Sigmoid colon (tissue), 7 donors: ENCODE results near the gene AZIN2. TPM values are rescaled to one million over a fixed set of nuclear protein-coding genes. Genes with fewer than 3 reads are reported as not detected.

ENCODE experiments used
- DNase-seq: peaks from one replicate; pipeline ENCODE4 v3.0.0-alpha.2; 2019
- H3K27ac ChIP-seq, 4 donors: fragments of 200-600 bp; sonication (generic); one replicate each; pipeline ENCODE4 v1.5.1; 2016 to 2019; ENCODE audit warnings: mild to moderate bottlenecking in 1 of 4
- H3K27me3 ChIP-seq, 3 donors: fragments of 200-600 bp; sonication (generic); one replicate each; pipeline ENCODE4 v1.5.1; 2019; ENCODE audit warnings: mild to moderate bottlenecking in 1 of 3
- H3K36me3 ChIP-seq, 4 donors: fragments of 200-600 bp; sonication (generic); one replicate each; pipeline ENCODE4 v1.5.1; 2016 to 2019
- H3K4me1 ChIP-seq, 4 donors: fragments of 200-600 bp; sonication (generic); one replicate each; pipeline ENCODE4 v1.5.1; 2017 to 2019
- H3K4me3 ChIP-seq, 4 donors: fragments of 200-600 bp; sonication (generic); one replicate each; pipeline ENCODE4 v1.5.1; 2017 to 2019; ENCODE audit warnings: mild to moderate bottlenecking in 2 of 4, moderate library complexity in 1 of 4
- H3K9me3 ChIP-seq, 4 donors: fragments of 200-600 bp in 3 of 4; sonication (generic) in 3 of 4; one replicate each; pipeline versions ENCODE4 v1.5.1 to v1.6.1; 2013 to 2019
- CTCF ChIP-seq, 4 experiments: fragments of 450-650 bp in 3 of 4; fragments of 200-600 bp in 1 of 4; IDR thresholded peaks; one replicate each; pipeline ENCODE4 v1.5.1; 2016 to 2019; ENCODE audit warnings: antibody characterized with exemption in 4 of 4, mild to moderate bottlenecking in 3 of 4, moderate library complexity in 2 of 4
- EP300 ChIP-seq, 4 donors: sonication (generic); formaldehyde crosslinking; IDR thresholded peaks; one replicate each; pipeline ENCODE4 v1.6.1; 2017; ENCODE audit warnings: antibody characterized with exemption in 4 of 4
- POLR2A ChIP-seq, 2 donors: fragments of 450-650 bp; IDR thresholded peaks; one replicate each; pipeline ENCODE4 v1.6.1; 2016; ENCODE audit warnings: antibody characterized with exemption in 2 of 2, mild to moderate bottlenecking in 2 of 2, moderate library complexity in 2 of 2
- POLR2AphosphoS5 ChIP-seq, 4 donors: sonication (generic); formaldehyde crosslinking; IDR thresholded peaks; one replicate each; pipeline ENCODE4 v1.6.1; 2017; ENCODE audit warnings: antibody characterized with exemption in 4 of 4
- WGBS, 2 donors: extraction: QIAGEN DNeasy Blood & Tissue Kit; methylation state at CpG; one replicate each; pipeline ENCODE4 v1.1.7; 2013; 5-methylcytosine and 5-hydroxymethylcytosine counted together
- intact Hi-C: fragments of 100-400 bp; cut with DNase I; formaldehyde crosslinking; loops from one replicate; pipeline ENCODE4 v1.15.1; 2023
- polyA plus RNA-seq, 3 donors: library from polyadenylated mRNA; stranded (reverse); fragments of 200-250 nt; gene quantifications; one replicate each; pipeline ENCODE4 v1.2.3, GENCODE V29; 2013
- total RNA-seq, 4 donors: library from RNA; depleted of rRNA; stranded (reverse); fragments of >200 nt; gene quantifications; one replicate each; pipeline ENCODE4 v1.1.0, GENCODE V29; 2016
- donor health status: healthy with polysubstance abuse.
- donor health status: Bipolar disorder and iron deficiency.
- donor health status: healthy.

Gene AZIN2
- total and polyA plus RNA-seq, 7 donors: 1.1 to 30.9 (median 2.5) TPM

- Histone ChIP-seq H3K36me3 (no peaks in the 10 kb centered on the region), H3K4me1 (peaks cover 0 to 13% (median 12%) of the 10 kb centered on the region in 4 donors), H3K4me3 (no peak overlapping the region), H3K27ac (no peak overlapping the region), H3K9me3 (no peaks in the 10 kb centered on the region), H3K27me3 (no peaks in the 10 kb centered on the region)
- intact Hi-C loops: no loop called here
- TF ChIP-seq EP300 (IDR thresholded peaks at IDR 0.05) (no peak), POLR2A (IDR thresholded peaks at IDR 0.05) (no peak), POLR2AphosphoS5 (IDR thresholded peaks at IDR 0.05) (no peak), CTCF (IDR thresholded peaks at IDR 0.05) (no peak)
- DNase-seq: no peak
- WGBS, 2 donors: 60 to 81% methylated on average over 2 of the region's 2 CpGs
Measured at GRCh38 chr1:33047839-33048305, 33.1 kb upstream of the AZIN2 start.

GRCh38 chr1:33048426-33048825 lies 32.5 kb upstream of the AZIN2 start:
- intact Hi-C loops: no loop called here
- DNase-seq: no peak

GRCh38 chr1:33049371-33049770 lies 31.6 kb upstream of the AZIN2 start:
- no peaks in the 10 kb centered on the region for H3K36me3 ChIP-seq
- intact Hi-C loops: no loop called here
- no peaks in the 10 kb centered on the region for H3K27me3 ChIP-seq
- TF ChIP-seq POLR2AphosphoS5 (IDR thresholded peaks at IDR 0.05) (no peak), POLR2A (IDR thresholded peaks at IDR 0.05) (no peak), EP300 (IDR thresholded peaks at IDR 0.05) (no peak), CTCF (IDR thresholded peaks at IDR 0.05) (no peak)
- no peaks in the 10 kb centered on the region for H3K9me3 ChIP-seq
- peaks cover 0 to 13% (median 12%) of the 10 kb centered on the region in 4 donors for H3K4me1 ChIP-seq
- 61 to 90% methylated on average over 7 of the region's 7 CpGs for WGBS, 2 donors
- DNase-seq: no peak
- H3K4me3 ChIP-seq: no peak overlapping the region
- peak overlapping the region in 2 of 4 donors; percentile 26 to 67 for H3K27ac ChIP-seq

More at GRCh38 chr1:33048426-33048825, 32.5 kb upstream of the AZIN2 start:
- peaks cover 0 to 13% (median 12%) of the 10 kb centered on the region in 4 donors for H3K4me1 ChIP-seq
- no peak overlapping the region for H3K27ac ChIP-seq
- WGBS, 2 donors: 87 to 90% methylated on average over 3 of the region's 3 CpGs
- H3K27me3 ChIP-seq: no peaks in the 10 kb centered on the region
- H3K9me3 ChIP-seq: no peaks in the 10 kb centered on the region
- no peak overlapping the region for H3K4me3 ChIP-seq
- H3K36me3 ChIP-seq: no peaks in the 10 kb centered on the region
- TF ChIP-seq CTCF (IDR thresholded peaks at IDR 0.05) (no peak), EP300 (IDR thresholded peaks at IDR 0.05) (no peak), POLR2A (IDR thresholded peaks at IDR 0.05) (no peak), POLR2AphosphoS5 (IDR thresholded peaks at IDR 0.05) (no peak)

- H3K9me3 ChIP-seq: no peaks in the 10 kb centered on the region
- DNase-seq: peak; percentile 79
- no peak overlapping the region for H3K4me3 ChIP-seq
- WGBS, 2 donors: 85 to 93% methylated on average over 17 of the region's 17 CpGs
- H3K27ac ChIP-seq: peak overlapping the region; percentile 27 to 67 (median 56)
- peaks cover 0 to 20% (median 18%) of the 10 kb centered on the region in 4 donors for H3K4me1 ChIP-seq
- TF ChIP-seq CTCF (IDR thresholded peaks at IDR 0.05) (no peak), EP300 (IDR thresholded peaks at IDR 0.05) (peak in 2 of 4 donors; percentile 27 to 33), POLR2AphosphoS5 (IDR thresholded peaks at IDR 0.05) (peak; percentile 25 to 69 (median 52))
- no peaks in the 10 kb centered on the region for H3K27me3 ChIP-seq
- H3K36me3 ChIP-seq: no peaks in the 10 kb centered on the region
- intact Hi-C loops: no loop called here
Measured at GRCh38 chr1:33050221-33051076, 30.5 kb upstream of the AZIN2 start.
